HG03025 (cell line): ENCODE results near the gene SLC24A3.
"Not testable (repeated sequence)": the region's sequence is repeated elsewhere in the genome, so short reads cannot be mapped to it uniquely, and the experiment has no call there.

ENCODE experiments used
- ATAC-seq: cut with Tn5 transposase; IDR thresholded peaks from one replicate; pipeline ENCODE4 v1.9.1; 2021; ENCODE audit warnings: mild to moderate bottlenecking, moderate library complexity; ENCODE audit not compliant: unreplicated experiment, low FRiP score

Gene SLC24A3

DNA sequence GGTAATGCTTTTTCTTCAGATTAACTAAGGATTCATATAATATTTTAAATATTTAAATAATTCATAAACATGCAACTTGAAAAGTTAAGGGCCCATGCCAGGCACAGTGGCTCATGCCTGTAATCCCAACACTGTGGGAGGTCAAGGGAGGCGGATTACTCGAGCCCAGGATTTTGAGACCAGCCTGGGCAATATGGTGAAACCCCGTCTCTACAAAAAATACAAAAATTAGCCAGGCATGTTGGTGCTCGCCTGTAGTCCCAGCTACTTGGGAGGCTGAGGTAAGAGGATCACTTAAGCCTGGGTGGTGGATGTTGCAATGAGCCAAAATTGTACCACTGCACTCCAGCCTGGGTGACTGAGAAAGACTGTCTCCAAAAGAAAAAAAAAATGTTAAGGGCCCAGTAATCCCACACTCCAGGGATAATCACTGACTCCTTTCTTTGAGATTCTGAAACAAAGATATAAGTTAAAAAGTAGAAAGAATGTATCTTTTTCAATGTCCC lies 537.7 kb downstream of the SLC24A3 start:
- no peak for ATAC-seq

DNA sequence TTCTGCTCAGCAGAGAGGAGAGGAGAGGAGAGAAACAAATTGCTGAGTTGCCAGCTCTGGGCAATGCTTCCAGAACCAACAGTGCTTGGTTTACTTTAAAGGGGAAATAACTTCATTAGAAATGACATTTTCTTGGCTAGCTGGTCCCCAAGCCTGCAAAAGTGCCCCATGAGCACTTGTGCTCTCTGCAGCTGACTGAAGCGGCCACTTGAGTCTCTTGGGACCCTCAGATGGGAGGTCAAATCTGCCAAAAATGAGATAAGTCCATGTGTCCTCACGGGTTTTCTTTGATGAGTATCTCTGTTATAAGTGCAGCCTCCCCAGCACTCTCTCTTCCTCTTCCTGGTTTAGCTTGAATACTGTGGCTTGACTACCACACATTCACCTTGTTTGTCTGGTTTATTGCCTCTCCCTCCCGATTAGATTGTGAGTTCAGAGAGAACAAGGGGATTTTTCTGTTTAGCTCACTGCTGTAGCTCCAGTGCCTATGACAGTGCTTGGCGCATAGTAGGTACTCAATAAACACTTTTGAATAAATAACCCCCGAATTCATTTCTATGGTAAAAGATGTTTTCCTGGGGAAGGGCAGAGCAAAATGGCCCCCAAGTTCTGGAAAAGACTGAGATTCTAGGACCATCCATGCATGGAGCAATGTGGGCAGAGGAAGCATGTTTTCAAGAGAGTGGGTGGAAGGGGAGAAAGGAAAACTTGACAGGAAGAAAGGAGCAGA lies 538.6 kb downstream of the SLC24A3 start:
- ATAC-seq = no peak

DNA sequence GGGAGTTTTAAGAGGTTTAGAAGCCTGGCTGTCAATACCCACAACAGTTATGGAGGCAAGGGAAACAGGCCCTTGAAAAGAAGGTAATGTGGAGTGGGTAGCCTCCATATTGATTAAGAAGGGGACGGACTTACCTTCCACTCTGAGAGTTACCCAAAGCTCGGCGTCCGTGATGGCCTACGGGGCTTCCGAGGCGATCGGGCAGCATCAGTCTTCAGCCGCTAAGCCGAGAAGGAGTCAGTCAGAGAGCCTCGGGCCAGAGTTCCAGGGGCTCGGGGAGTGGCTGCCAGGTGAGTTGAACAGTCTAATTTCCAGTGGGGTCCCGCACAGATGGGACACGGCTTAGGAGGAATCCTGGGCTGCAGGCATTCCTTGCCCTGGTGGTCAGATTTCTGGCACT lies 541.8 kb downstream of the SLC24A3 start:
- not testable (repeated sequence) for ATAC-seq

DNA sequence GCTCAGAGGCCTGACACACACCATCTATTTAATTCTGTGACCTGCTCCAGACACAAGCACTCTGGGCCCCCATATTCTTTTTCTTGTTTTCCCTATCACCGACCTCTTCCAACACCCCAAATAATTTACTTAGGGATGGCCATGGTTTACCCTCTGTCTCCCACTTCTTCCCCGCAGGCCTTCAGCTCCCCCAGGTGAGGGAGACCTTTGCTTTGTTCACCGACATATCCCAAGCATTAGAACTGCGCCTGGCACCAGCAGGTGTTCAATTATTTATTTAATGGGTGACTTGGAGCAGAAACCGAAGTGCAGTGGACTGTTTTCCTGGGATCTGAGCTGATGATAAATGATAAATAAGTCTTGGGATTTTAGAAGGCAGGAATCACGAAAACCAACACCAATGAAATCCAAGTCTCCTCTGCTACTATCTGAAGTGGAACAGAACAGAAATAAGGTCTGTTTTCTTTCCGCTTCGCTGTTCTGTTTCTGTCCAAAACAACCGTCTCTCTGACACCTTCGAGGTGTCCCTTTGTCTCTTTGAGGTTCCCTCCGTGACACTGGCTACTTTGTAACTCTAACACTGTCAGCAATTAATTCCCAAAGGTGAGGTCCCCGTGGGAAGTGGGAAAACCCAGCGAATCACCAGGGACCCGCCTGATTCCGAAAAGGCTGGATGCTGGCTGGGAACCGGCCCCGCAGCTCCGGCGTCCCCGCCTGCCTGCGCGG lies 544.5 kb downstream of the SLC24A3 start:
- no peak for ATAC-seq

DNA sequence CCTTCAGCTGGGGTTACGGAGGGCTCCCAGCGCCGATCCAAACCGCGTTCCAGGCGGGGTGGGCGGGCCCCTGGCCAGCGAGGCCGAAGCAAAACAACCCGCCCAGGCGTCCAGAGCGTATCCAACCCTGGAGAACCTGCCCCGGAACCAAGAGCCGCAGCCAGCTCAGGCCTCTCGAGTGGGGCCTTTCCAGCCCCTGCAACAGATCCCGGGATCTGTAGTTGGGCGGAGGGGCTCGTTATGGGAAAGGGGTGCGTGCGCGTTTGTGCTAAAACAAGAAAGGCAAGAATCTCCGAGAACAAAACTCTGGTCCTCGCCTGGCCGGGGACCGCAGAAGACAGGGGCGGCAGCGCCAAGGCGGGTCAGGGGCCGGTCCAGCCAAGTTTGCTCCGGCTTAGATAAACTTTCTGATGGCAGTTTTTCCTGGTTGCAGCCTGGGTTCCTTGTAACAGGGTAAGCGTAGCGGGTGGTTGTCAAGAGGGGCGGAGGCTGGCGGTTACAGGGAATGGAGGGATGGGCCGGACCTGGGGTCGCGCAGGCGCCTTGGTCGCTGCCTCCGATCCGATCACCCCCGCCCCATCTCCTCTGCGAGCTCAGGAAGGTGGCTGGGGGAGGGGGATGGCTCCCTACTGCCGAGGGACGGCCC lies 545.2 kb downstream of the SLC24A3 start:
- ATAC-seq = no peak

DNA sequence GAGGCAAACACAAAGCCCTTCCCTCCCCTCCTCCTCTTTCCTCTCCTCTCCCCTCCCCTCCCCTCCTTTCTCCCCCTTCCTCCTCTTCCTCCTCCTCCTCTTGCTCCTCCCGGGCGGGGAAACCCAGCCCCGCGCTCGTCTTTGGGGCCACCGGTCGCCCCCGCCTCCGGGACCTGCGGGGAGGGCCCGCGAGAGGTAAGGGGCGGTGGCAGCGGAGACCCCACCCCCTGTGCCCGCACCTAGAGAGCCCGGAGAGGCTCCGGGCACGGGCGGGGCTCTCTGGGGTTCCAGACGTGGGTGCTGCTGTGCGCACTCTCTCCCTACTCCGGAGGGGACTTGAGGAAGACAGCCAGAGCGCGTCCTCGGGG lies 545.7 kb downstream of the SLC24A3 start, which contains the start of gene RIN2:
Gene RIN2, plus strand, starts transcription at position 126 of the 368 bp plus-strand sequence. CDS start 131,344 bp downstream, outside the sequence.
- no peak for ATAC-seq

DNA sequence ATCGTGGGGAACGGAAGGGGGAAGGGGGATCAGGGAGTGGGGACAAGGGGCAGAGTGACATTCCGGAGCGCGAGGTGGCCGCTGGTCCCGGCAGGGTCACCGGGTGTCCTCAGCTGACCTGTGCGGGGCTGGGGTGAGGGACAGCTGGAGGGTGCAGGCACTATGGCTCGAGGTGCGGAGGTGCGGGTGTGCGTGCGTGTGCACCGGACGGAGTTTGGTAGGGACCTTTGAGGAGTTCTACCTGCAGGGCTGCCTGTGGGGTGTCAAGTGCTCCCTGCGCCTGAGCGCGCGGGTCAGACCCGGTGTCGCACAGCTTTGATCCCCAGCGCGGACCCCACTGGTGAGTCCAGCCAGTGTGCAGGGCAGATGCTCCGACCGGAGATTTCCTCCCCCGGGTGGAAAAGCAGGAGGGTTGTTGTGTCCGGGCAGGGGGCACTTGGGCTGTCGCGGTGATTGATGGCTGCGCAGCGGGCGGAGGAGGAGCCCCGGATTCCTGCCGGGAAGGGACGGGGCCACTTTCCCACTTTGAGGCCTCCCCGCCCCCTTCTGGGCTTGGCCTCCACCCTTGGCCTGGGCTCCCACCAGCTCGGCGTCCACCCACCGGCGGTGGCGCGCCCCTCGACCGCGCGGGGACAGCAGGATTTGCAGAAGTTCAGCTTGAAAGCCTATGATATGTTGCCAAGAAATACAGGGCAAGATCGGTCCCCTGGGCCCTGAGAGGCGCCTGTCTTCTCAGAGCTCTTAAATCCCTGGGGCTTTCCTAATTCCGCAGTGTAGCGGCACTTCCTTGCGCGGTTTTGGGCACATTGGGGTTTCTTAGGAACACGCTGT lies 546.3 kb downstream of the SLC24A3 start:
- no peak for ATAC-seq

DNA sequence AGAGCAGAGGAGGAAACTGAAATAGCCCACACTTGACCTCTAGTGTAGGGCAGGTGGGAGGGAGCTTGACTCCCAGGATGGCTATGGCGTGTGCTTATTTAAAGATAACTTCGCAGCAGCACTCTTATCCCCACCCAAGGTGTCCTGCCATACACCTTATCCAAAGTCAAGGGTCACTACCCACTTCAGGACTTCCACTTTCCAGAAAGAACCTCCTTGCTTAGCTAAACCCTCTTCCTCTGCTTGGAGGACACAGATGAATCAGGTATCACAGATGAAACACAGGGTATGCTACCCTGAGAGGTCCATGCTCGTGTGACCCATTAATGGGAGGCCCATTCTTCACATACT lies 547.9 kb downstream of the SLC24A3 start:
- no peak for ATAC-seq

DNA sequence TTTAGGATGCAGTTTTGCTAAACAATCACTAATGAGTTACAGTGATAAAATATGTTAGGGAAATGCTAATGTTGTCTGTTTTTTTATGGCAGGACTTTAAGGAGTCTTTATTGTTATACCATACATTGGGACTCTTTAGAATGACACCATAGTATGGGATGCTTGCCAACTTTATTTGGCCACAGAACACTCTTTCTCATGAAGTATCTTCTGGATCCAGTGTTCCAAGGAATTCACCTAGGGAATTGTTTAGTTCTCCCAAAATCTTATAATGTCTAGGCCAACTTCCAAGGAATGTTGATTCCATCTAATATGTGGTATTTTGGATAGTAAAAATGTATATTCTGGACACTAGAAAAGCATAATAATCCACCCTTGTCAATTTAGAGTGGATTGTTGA lies 548.9 kb downstream of the SLC24A3 start:
- ATAC-seq = no peak

DNA sequence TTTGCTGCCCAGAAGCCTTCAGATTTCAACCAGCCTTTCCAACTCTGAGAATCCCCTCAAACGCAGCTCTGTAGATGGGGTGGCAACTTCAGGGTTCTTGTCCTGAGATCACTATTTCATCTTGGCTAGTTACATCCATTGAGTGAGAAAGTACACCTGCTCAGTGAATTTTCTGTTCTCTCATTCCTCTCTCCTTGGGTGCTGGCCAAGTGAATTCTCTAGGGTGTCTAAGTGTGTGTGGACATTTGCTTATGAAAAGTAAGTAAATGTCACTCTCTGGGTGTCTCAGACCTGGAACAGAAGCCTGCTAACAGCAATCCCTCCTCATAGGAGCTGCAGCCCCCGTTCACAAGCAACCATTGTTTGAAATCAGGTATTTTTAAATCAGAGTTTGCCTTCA lies 549.4 kb downstream of the SLC24A3 start:
- no peak for ATAC-seq

DNA sequence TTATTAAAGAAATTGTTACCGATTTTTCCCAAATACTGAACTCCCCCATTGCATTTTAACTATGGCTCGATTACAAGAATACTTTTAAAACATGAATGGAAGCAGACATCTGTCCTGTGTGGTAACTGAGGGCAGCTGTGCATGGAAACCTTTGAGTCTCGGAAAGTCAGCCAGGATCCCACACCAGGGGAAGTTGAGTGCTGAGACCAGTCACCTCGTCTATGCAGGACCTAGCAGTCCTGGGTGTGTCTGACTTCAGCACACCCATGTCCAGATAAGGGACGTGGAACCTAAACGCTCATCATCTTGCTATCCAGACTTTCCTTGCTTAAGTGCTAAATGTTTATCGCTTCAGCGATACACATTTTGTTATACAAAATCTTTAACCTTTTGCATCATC lies 551.8 kb downstream of the SLC24A3 start:
- no peak for ATAC-seq

DNA sequence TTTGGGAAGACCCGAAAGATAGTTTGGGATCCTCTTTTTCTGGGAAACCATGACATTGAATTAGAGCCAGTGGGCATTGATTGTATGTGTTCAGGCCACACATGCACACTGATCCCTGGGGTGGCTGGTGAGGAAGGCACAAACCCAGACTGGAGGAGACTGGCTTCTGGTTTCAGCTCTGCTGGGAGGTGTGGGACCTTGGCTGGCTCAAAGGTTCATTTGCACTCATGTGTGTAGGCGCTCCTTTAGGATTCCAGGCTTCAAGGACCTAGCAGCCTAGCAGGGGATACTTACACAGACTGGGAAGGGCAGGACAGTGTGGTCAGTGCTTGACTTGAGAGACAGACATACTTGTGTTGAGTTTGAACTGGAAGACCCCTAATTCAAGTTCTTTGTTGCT lies 552.8 kb downstream of the SLC24A3 start:
- no peak for ATAC-seq

DNA sequence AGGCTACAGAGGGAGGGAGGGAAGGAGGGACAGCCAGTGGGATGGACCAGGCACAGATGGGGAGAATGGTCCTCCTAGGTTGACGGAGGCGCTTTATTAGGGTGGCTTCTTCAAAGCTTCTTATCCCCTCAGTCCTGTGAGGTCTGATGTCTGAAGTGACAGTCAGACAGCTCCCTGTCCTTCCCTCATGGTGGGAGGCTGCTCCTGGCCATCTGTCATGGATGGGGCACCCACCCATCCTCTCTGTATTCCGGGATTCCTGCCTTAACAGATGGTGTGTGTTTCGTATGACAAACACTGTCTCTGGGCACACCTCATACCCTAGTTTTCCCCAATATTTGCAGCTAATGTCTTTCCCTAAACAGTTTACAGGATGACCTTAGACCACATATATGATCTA lies 553.5 kb downstream of the SLC24A3 start:
- no peak for ATAC-seq

DNA sequence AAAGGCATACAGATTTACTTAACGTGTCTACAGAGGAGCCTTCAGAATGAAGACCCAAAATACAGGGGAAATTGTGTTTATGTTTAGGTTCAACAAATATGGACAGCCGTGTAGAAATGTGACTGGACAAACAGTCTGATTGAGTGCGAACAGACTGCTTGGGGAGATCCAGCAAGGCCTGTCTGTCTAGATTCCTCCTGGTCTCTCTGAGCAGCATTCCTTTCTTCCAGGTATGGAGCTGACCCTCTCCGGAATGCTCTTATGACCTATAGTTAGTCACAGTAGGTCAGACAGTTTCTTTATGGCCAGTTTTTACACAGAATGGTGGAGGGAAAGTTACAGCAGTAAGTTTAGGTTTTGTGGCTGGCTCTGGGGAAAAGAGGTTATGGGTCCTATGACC lies 554.6 kb downstream of the SLC24A3 start:
- ATAC-seq = no peak

DNA sequence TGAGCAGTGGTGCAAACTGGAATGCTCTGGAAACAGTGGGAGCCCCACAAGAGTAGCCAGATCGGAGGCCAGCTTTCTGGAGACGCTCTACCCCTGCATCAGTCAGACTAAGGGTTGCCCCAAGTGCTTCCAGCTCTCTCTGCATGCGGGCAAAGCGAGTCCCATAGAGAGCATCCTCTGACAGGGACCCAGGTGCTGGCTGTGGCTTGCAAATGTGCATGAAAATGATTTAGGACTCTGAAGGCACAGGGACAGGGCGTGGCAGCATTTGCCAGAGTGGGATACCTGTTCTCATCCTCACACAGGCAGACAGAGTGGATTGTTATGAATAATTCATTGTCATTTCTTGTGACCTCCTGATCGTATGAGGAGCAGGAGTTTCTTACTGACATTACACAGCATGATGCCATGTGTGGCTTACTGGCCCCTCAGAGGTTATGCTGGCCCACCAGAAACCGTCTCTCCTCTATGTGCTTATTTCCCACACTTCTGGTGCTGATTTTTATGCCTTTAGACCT lies 555.9 kb downstream of the SLC24A3 start:
- no peak for ATAC-seq

DNA sequence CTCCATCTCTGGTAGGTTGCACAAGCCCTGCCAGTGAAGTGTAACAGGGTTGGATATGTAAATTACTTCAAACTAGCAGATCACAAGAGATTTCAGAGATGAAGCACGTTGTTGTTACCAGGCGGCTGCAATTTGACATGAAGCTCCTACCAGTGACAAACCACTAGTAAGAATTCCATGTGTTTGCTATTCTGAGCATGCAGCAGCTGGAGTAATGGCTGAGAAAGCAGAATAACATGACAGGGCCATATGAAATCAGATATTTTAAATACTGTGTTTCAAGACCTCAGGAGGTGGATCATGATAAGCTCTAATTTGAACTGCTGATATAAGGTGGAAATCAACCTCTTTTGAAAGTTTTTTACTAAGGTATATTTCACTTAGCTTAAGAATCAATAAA lies 557.1 kb downstream of the SLC24A3 start:
- no peak for ATAC-seq

DNA sequence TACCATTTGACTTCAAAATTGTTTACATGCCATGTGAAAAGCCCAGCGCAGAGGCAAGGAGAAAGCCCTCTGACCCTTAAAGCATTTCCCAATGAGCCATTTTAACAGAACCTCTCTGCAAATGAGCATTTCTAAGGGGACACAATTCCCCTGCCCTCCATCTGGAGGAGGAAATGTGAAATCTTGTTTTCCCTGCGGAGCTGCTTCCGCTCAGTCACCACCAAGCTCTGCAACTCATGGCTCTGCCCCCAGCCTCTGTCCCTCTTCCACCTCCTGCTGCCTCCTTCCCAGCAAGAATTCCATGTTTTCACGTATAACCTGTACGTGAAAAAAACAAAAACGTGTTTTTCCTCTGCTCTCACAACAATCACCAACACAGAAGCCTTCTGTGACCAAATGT lies 557.9 kb downstream of the SLC24A3 start:
- no peak for ATAC-seq

DNA sequence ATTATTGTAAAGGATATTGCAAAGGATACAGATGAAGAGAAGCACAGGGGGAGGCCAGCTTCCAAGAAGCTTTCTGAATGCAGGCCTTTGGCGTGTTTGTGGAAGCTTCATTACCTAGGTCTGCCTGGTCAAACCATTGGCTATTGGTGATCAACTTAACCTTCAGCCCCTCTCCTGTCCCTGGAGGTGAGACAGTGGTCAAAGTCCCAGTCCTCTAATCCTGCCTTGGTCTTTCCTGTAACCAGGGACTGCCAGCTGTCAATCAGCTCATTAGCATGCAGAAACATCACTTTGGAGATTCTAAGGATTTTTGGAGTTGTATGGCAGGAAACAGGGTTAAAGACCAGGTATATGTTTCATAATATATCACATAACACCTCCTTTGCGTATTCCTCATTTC lies 558.6 kb downstream of the SLC24A3 start:
- no peak for ATAC-seq
